K562 (cell line): ENCODE results near the gene KCNJ15. TPM values are rescaled to one million over a fixed set of nuclear protein-coding genes. Genes with fewer than 3 reads are reported as not detected.

Source experiments
- ATF3 ChIP-seq, 2 experiments: fragments of 450-650 bp in 1 of 2; sonication (generic) in 1 of 2; formaldehyde crosslinking in 1 of 2; IDR thresholded peaks in 1 of 2; conservative IDR thresholded peaks in 1 of 2; 2 replicates each; pipeline versions ENCODE4 v1.6.1 to v1.8.1; 2016 to 2023; ENCODE audit warnings: mild to moderate bottlenecking in 2 of 2, moderate library complexity in 2 of 2, inconsistent platforms in 1 of 2, missing genetic modification reagents in 1 of 2
- C11orf30 ChIP-seq: fragments of 450-650 bp; IDR thresholded peaks from 2 replicates; pipeline ENCODE4 v1.6.1; 2016; ENCODE audit warnings: low read depth, mild to moderate bottlenecking
- CBFA2T2 ChIP-seq: fragments of 450-650 bp; conservative IDR thresholded peaks from 2 replicates; pipeline ENCODE4 v1.6.1; 2017; ENCODE audit warnings: mild to moderate bottlenecking
- CHD2 ChIP-seq: IDR thresholded peaks from 2 replicates; pipeline ENCODE4 v1.6.1; 2011; ENCODE audit warnings: low read depth, low read length
- CREM ChIP-seq: IDR thresholded peaks from 2 replicates; pipeline ENCODE4 v1.6.1; 2014; ENCODE audit warnings: antibody characterized with exemption, low read depth
- DEAF1 ChIP-seq: fragments of 450-650 bp; formaldehyde crosslinking; IDR thresholded peaks from 2 replicates; pipeline ENCODE4 v1.4.0; 2020; ENCODE audit warnings: mild to moderate bottlenecking, moderate library complexity
- ETS1 ChIP-seq: conservative IDR thresholded peaks from 2 replicates; pipeline ENCODE4 v1.6.1; 2011; ENCODE audit warnings: low read depth, mild to moderate bottlenecking, low read length; ENCODE audit not compliant: control insufficient read depth
- HDAC1 ChIP-seq, 2 experiments: fragments of 450-650 bp; IDR thresholded peaks; 2 replicates each; pipeline ENCODE4 v1.6.1; 2016 to 2017; ENCODE audit warnings: inconsistent platforms in 1 of 2, mild to moderate bottlenecking in 1 of 2, moderate library complexity in 1 of 2
- JUN ChIP-seq, 2 experiments: sonication (generic) in 1 of 2; formaldehyde crosslinking in 1 of 2; IDR thresholded peaks; 2 replicates each; pipeline versions ENCODE4 v1.6.1 to v1.8.0; 2012 to 2022; ENCODE audit warnings: borderline replicate concordance in 2 of 2, mild to moderate bottlenecking in 2 of 2, improper control_type of control experiment in 1 of 2, low read depth in 1 of 2, low read length in 1 of 2, missing genetic modification reagents in 1 of 2
- LEF1 ChIP-seq: fragments of 450-650 bp; IDR thresholded peaks from 2 replicates; pipeline ENCODE4 v1.6.1; 2016; ENCODE audit warnings: mild to moderate bottlenecking
- MAX ChIP-seq: sonication (generic); formaldehyde crosslinking; IDR thresholded peaks from 2 replicates; pipeline ENCODE4 v1.9.0; 2022; ENCODE audit warnings: mild to moderate bottlenecking, missing genetic modification reagents
- RBM25 ChIP-seq: fragments of 200-400 bp; formaldehyde crosslinking; IDR thresholded peaks from 2 replicates; pipeline ENCODE4 v1.6.1; 2018; ENCODE audit warnings: low read length, low read depth, moderate library complexity; ENCODE audit not compliant: severe bottlenecking
- SFPQ ChIP-seq: fragments of 200-400 bp; formaldehyde crosslinking; IDR thresholded peaks from 2 replicates; pipeline ENCODE4 v1.6.1; 2017; ENCODE audit warnings: mild to moderate bottlenecking, low read depth, low read length, moderate library complexity
- SPI1 ChIP-seq: IDR thresholded peaks from 2 replicates; pipeline ENCODE4 v1.6.1; 2011; ENCODE audit warnings: low read depth, low read length, control low read depth, borderline replicate concordance
- TAF7 ChIP-seq: fragments of 450-650 bp; IDR thresholded peaks from 2 replicates; pipeline ENCODE4 v1.6.1; 2016; ENCODE audit warnings: missing genetic modification characterization, missing compliant biosample characterization
- ZNF165 ChIP-seq: fragments of 250-450 bp; sonication (Bioruptor Pico); IDR thresholded peaks from 2 replicates; pipeline ENCODE4 v1.4.0; 2020; ENCODE audit warnings: borderline replicate concordance
- ZNF277 ChIP-seq: fragments of 250-450 bp; sonication (Bioruptor Pico); IDR thresholded peaks from 2 replicates; pipeline ENCODE4 v1.8.0; 2022; ENCODE audit warnings: inconsistent platforms, mild to moderate bottlenecking, moderate library complexity, borderline replicate concordance
- ZNF57 ChIP-seq: fragments of 450-650 bp; formaldehyde crosslinking; IDR thresholded peaks from 2 replicates; pipeline ENCODE4 v1.4.0; 2020; ENCODE audit warnings: mild to moderate bottlenecking, moderate library complexity
- ZNF785 ChIP-seq: fragments of 250-450 bp; sonication (Bioruptor Pico); IDR thresholded peaks from 2 replicates; pipeline ENCODE4 v1.4.0; 2020; ENCODE audit warnings: mild to moderate bottlenecking
- polyA plus RNA-seq, 8 experiments: library from polyadenylated mRNA; depleted of rRNA in 4 of 8; stranded (reverse) in 5 of 8; unstranded in 3 of 8; fragments of >200 nt; fragmentation: Nextera tagmentation in 2 of 8; fragmentation: Illumina TruSeq in 1 of 8; extraction: Ambion mirVana in 2 of 8; extraction: Trizol in 1 of 8; gene quantifications; 2 replicates each; pipeline versions ENCODE4 v1.2.1 to v1.2.3, GENCODE V29; 2011 to 2014; ENCODE audit warnings: inconsistent platforms in 1 of 8, missing spikeins in 1 of 8
- total RNA-seq, 7 experiments: library from RNA; depleted of rRNA in 6 of 7; stranded (reverse); fragments of >200 nt in 6 of 7; fragmentation: Illumina TruSeq in 2 of 7; extraction: Trizol in 2 of 7; gene quantifications; 2 replicates each; pipeline versions ENCODE4 v1.2.1 to v1.2.3, GENCODE V29; 2011 to 2021; ENCODE audit warnings: low replicate concordance in 1 of 7

KCNJ15 gene
- total and polyA plus RNA-seq, 9 of the 15 experiments (the other 6 are each of a cell fraction or from before 2014, with no cell fraction given): 0.20 to 3.0 (median 0.72) TPM; not detected in 1

- TF ChIP-seq ATF3 (IDR thresholded peaks at IDR 0.05): peak; percentile 66
- TF ChIP-seq ATF3 (CRISPR knock-in tag; conservative IDR thresholded peaks at IDR 0.05): no peak
- TF ChIP-seq C11orf30: no peak
- TF ChIP-seq TAF7 (tag): no peak
- TF ChIP-seq SFPQ: no peak
- peak; percentile 63; the same call in 1 of the 2 replicates for TF ChIP-seq SPI1
- peak; percentile 81 for TF ChIP-seq CBFA2T2
- TF ChIP-seq RBM25: no peak
- no peak for TF ChIP-seq CHD2
- TF ChIP-seq LEF1: no peak
- no peak for TF ChIP-seq ZNF785
- TF ChIP-seq ZNF57 (CRISPR knock-in tag): no peak
- TF ChIP-seq ZNF165 (CRISPR knock-in tag): no peak
- TF ChIP-seq DEAF1 (CRISPR knock-in tag): no peak
- 0 out of 2 replicates have a peak, but pooled peaks have one; percentile 25 for TF ChIP-seq MAX
- TF ChIP-seq CREM: 0 out of 2 replicates have a peak, but pooled peaks have one; percentile 20
- TF ChIP-seq ZNF277 (CRISPR knock-in tag): no peak
- TF ChIP-seq HDAC1 (IDR thresholded peaks at IDR 0.05): no peak
- TF ChIP-seq ETS1: no peak
- TF ChIP-seq JUN (IDR thresholded peaks at IDR 0.05; ENCODE audit: borderline replicate concordance, low read depth, low read length): peak; percentile 44; the same call in 1 of the 2 replicates
- no peak for TF ChIP-seq JUN (CRISPR knock-in tag; IDR thresholded peaks at IDR 0.05; ENCODE audit: borderline replicate concordance)
Measured at GRCh38 chr21:38277501-38278131, 20.8 kb downstream of the KCNJ15 start (continued).
